Measurements from ENCODE around the gene SUN2. TPM values are rescaled to one million over a fixed set of nuclear protein-coding genes. Genes with fewer than 3 reads are reported as not detected.

The SUN2 gene
- total RNA-seq, 1 donor from 2014 or later = 207 TPM

- DNase-seq (ENCODE audit: low spot score) (no peak), ATAC-seq (no peak)
- intact Hi-C loops (cut with DNase I) = no loop called here
These were observed 1.6 kb upstream of the SUN2 start for GRCh38 chr22:38757464-38757757.

DNA sequence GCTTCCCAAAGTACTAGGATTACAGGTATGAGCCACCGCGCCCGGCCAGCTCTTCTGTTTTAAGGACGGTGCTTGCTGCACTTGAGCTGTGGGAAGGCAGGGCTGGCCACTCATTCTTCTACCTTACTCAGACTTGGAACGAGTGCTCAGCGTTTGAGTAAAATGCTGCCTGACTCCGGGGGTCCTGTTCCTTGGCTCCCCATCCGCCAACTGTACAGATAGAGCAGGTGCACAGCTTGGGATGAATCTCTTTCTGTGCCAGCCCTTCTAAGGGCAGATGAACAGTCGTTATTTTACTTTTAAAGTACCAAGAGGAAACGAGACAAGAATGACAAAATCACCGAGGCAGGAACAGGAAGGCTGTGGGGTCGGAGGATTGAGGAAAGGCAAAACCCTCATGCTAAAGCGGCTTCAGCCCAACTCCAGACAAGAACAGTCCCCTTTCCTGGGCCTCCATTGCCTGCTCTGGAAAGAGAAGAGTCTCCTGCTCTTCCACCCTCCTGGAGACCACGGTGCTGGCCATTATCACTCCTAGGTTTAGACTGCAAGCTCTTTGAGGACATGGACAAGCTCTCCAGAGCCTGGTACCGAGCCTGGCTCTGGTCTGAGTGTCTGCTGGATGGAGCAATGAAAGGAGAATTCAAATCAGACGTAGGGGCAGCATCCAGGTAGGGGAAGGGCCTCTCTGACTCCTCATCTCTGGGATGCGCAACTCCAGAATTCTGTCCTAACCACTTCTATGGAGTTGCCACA, 1.1 kb upstream of the SUN2 start:
- ATAC-seq (no peak), DNase-seq (ENCODE audit: low spot score) (no peak)
- intact Hi-C loops (cut with DNase I) = no loop called here

DNA sequence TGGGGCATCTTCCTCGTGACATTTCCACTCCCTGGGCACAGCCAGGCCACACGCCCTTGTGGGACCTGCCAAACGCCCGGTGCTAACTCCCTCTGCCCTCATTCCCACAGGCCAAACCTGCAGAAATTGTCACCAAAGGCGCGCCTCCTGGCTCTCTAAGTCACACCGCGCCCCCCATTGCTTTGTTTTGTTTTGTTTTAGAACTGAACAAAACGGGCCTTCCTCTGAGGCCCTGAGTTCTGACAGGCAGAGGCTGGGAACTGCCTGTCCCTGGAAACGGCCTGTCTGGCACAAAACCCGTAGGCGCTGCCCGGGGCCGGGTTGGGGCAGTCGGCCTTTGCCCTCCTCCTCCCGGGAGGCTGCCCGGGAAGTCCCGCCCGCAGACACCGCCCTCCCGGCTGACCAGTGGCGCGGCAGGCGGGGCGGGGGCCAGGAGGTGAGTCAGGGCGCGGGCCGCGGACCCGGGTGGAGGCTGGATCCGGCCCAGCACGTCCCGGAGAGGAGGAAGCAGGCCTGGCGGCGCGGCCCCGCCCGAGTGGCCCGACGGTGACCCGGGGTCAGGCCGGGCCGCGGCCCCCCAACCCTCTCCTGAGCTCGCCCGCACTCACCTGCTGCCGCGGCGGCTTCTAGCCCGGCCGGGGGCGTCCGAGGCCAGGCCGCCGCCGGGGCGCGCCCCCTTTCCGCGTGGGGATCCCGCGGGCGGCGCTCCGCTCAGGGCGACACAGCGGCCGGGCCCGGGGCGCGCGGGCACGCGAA, 465 bp downstream of the SUN2 start:
- ATAC-seq = peak; percentile 88
- peak; percentile 92 for DNase-seq (ENCODE audit: low spot score)
- intact Hi-C loops (cut with DNase I) = no loop called here

GRCh38 chr22:38754751-38755154, 1.0 kb downstream of the SUN2 start:
- DNase-seq (ENCODE audit: low spot score) (no peak), ATAC-seq (peak; percentile 52)
- intact Hi-C loops (cut with DNase I) = no loop called here

- intact Hi-C loops (cut with DNase I) = no loop called here
- DNase-seq (ENCODE audit: low spot score) (no peak), ATAC-seq (peak; percentile 42)
These were observed 1.6 kb downstream of the SUN2 start for GRCh38 chr22:38753948-38754750.

- no peak for DNase-seq (ENCODE audit: low spot score)
- no peak for ATAC-seq
- intact Hi-C loops (cut with DNase I) = no loop called here
These were observed 4.1 kb downstream of the SUN2 start for GRCh38 chr22:38751422-38752346.

DNA sequence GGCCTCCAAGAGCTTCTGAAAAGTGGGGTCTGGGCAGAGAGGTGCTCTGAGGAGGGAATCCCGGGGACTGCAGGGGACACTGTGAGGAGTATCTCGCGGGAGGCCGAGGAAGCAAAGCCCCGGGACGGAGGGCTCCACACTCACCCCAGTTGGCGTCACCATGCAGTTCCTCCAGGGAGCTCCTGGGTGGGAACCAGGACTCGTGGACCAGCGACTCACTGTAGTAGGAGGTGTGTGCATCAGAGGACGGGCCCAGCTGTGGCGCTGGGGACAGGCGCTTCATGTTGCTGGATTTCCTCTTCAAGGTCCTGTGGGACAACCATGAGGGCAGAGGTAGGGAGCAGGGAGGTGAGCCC, 4.8 kb downstream of the SUN2 start:
- no peak for DNase-seq (ENCODE audit: low spot score)
- ATAC-seq = no peak
- intact Hi-C loops (cut with DNase I) = no loop called here

DNA sequence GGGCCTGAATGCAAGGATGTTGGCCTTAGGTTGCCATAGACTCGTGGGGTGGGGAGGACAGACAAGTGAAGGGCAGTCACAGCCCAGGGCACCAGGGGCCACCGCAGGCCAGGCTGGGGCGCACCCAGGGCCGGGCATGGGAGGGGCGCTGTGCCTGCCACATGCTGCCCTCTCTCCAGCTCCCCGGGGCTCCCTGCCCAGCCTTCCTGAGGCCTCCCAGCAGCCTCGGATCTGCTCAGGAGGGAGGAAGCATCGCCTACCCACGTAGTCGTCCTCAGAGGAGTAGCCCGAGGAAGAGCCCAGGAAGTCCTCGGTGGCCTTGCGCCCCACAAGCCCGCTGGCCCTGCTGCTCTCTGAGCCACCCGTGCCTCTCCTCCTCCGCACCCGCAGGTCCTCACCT, 5.2 kb downstream of the SUN2 start:
- no peak for DNase-seq (ENCODE audit: low spot score)
- no peak for ATAC-seq
- intact Hi-C loops (cut with DNase I) = no loop called here

DNA sequence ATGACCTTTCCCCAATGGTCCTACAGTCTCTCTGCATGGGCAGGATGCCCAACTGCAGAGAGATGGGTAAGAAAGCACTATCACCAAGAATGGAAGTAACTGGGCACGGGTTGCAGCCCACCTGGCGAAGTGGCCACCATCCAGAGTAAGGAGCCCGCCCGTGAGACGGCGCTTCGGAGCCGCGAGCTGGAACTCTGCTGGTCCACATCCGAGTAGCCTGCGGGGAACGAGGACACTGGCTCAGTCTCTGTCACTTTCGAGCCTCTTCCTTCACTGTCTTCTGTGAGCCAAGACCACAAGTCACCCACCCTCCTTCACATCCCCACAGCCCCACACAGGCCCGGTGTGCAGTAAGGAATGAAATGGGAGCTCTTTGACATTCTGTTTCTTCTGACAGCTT, 5.7 kb downstream of the SUN2 start:
- no peak for ATAC-seq
- DNase-seq (ENCODE audit: low spot score) = no peak
- intact Hi-C loops (cut with DNase I) = no loop called here

DNA sequence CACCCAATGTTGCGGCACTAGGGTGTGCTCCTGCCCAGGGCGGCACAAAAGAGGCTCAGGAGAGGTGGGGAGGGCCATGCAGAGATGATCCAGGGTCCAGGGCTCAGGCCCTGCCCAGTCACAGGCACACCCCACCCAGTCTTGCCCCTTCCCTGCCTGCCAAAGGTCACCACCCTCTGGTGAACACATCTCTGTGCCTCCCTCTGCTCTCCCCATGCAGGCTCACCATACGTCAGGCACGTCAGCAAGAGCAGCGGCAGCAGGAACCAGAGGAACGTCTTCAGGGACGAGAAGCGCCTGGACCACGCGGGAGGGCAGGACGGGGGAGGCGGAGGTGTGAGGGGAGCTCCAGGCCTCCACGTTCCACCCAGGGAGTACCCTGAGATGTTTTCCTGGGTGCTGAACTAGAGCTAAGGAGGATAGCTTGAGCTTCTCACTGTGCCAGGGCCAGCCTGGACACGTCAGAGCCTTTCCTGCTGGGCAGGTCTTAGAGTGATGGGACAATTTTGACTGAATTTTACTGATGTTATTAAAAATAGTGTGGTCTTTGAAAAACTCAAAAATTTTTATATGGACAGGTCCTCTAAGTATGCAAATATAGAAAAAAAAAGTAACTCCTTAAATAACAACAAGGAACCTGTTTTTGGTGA, 7.2 kb downstream of the SUN2 start:
- DNase-seq (ENCODE audit: low spot score) (no peak), ATAC-seq (no peak)
- intact Hi-C loops (cut with DNase I) = no loop called here

DNA sequence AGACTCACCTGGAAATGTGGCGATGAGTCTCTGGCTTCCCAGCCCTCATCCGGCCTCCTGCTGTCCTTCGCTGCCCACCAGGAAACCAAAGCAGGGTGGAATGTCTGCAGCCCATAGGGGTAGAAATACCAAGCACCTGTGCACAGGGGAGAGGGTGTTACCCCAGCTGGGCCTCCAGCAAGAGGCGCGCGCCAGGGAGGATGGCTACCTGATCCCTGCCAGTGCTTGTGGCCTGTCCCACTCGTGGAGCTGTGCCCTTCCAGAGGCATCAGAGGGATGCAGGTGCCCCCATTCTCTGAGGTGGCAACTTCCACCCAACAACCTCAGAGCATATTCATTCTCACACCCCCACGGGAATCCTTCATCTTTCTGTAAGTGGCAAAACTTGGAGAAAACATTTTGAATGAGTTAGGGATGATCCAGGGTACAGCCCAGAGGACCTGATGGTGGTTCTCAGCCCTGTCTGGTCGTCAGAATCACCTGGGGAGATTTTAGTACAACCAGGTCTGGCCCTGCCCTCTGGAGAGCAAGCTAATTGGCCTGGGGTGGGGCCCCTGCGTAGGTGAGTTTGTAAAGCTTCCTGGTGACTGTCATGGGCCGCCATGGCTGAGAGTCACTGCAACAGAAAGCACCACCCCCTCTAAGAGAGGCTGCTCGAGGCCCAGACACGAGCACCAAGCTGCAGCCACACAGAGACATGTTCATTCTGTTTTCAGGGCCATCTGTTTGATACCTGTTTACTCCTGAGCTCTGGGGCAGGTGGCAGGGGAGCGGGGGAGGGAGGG, 9.9 kb downstream of the SUN2 start:
- ATAC-seq (no peak), DNase-seq (ENCODE audit: low spot score) (no peak)
- intact Hi-C loops (cut with DNase I) = no loop called here

DNA sequence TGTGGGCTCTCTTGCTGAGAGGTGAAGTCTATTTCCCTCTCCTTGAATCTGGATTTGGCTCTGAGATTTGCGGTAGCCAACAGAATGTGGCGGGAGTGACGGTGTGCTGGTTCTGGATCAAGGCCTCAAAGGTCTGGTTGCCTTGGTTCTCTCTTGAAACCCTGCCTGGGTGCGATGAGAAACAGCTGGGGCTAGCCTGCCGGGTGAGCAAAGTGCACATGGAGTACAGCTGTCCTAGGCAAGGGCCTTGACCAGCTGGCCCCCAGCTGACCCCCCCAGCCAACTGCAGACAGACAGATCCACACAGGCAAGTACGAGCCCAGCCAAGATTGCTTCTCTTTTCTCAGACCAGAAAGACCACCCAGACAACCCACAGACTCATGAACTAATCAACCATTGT, 10.8 kb downstream of the SUN2 start:
- no peak for ATAC-seq
- intact Hi-C loops (cut with DNase I) = no loop called here
- DNase-seq (ENCODE audit: low spot score) = no peak

DNA sequence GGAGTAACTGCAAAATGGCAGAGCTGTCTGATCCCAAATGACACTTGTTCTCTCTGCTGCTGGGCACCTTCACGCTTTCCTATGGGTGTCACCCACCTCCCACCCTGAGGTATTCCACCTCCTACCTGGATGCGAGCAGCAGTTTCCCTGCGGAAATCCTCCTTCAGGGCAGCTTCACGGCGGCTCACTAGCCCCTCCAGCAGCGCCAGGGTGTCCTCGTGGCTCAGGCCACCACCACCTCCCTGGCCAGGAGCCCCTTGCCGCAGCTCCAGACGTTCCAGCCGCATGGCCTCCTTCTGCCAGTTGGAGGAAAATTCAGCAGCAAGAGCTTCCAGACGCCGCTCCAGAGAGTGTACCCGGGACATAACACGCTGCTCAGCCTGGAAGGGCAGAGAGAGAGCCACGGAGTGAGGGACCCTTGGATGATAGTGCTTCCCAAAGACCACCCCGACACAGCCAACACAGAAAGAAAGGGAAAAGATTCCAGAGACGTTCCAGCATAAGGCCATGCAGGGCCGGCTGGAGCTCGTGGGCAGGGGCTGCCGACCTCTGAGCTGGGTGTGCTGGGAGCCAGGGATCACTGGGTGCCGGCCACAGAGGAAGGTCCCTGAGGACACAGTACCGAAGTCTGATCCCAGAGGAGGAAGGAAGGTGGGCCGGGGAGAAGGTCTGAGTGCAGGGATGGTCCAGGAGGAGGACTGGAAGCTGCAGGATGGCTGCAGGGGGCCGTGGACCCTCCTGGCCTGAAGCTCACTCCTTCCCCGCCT, 13.4 kb downstream of the SUN2 start:
- intact Hi-C loops (cut with DNase I) = no loop called here
- DNase-seq (ENCODE audit: low spot score) (no peak), ATAC-seq (no peak)

DNA sequence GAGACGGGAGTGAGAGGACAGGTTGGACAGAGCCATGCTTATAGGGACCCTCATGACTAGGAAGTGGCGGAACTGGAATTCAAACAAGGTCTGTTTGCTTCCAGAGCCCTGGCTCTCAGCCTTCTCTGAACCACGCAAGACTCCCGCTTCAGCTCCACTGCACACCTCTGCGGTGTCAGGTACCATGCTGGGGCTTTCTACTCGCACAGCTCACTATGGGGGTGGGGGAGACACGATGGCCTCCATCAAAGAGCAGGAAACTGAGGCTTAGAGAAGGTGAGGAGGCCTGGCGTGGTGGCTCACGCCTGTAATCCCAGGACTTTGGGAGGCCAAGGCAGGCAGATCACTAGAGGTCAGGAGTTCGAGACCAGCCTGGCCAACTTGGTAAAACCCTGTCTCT, 14.2 kb downstream of the SUN2 start:
- no peak for ATAC-seq
- intact Hi-C loops (cut with DNase I) = no loop called here
- DNase-seq (ENCODE audit: low spot score) = no peak

- ATAC-seq (no peak), DNase-seq (ENCODE audit: low spot score) (no peak)
- intact Hi-C loops (cut with DNase I) = no loop called here
These were observed 14.6 kb downstream of the SUN2 start for GRCh38 chr22:38741166-38741565.

DNA sequence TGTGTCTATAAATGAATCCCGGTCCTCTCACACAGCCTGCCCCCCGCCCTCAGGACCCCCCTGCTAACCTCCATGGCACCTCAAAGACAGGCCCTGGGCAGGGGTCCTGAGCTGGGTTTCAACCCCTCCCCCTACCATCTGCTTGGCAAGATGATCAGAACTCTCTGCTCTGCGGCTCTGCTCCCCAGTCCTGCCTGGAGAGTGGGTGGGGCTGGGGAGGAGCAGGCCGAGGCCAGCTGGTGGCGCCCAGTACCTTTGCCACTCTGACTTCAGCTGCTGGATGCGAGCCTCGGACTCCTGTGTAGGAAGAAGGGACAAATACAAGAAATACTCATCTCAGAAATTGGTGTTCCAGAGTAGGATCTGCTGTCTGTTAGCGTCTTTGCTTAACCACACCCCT, 15.0 kb downstream of the SUN2 start:
- no peak for ATAC-seq
- intact Hi-C loops (cut with DNase I) = no loop called here
- no peak for DNase-seq (ENCODE audit: low spot score)

- ATAC-seq (no peak), DNase-seq (ENCODE audit: low spot score) (no peak)
- intact Hi-C loops (cut with DNase I) = no loop called here
These were observed 15.6 kb downstream of the SUN2 start for GRCh38 chr22:38740116-38740723.
